ENCODE results near the gene UBE4B. TPM values are rescaled to one million over a fixed set of nuclear protein-coding genes. Genes with fewer than 3 reads are reported as not detected.

The UBE4B gene
- total and polyA plus RNA-seq, 2 of the 13 experiments (the other 11 are each of a cell fraction or from before 2014, with no cell fraction given): 15.2 to 24.8 TPM

DNA sequence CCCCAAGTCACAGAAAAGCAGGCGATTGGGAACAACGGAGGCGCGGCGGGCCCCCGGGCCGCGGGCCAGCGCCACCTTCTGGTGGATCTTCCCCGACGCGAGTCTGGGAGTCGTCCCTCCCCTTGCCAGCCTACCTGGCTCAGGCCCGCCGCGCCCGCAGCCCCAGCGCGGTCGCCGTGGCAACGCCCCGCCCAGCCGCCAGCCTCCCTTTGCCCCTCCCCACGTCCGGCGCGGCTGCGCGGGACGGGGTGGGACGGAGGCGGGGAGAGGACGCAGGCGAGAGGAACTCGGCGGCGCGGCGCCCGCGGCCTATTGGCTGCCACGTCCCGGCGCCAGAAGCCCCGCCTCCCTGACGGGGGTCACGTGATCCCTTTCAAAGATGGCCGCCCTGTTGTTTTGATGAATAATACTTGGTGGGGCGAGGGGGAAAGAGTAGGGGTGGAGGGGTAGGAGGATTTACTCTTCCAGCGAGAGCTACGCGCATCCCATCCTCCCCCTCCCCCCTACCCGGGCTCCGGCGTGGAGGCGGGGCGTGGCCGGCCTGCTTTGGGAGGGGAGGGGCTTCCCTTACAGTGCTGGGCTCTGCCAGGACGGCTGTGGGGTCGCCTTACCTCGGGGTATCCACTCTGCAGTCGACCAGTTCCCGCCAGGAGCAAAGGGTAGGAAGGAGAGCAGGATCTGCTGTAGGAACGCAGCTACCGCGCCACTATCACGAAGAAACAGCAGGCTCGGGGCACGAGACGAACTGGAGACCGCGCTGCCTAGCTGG is at the start of gene UBE4B (continued):
- TF ChIP-seq SNRNP70 (IDR thresholded peaks at IDR 0.05; ENCODE audit: low read depth, low read length) (no peak), FOXM1 (CRISPR knock-in tag; IDR thresholded peaks at IDR 0.05) (no peak), ZNF761 (CRISPR knock-in tag; conservative IDR thresholded peaks at IDR 0.05) (0 out of 2 replicates have a peak, but pooled peaks have one; percentile 19), ZNF777 (CRISPR knock-in tag; IDR thresholded peaks at IDR 0.05) (0 out of 2 replicates have a peak, but pooled peaks have one; percentile 19), MAFG (CRISPR knock-in tag; IDR thresholded peaks at IDR 0.05) (no peak), KDM5A (IDR thresholded peaks at IDR 0.05; ENCODE audit: borderline replicate concordance, low read length) (peak; percentile 88), ZNF263 (CRISPR knock-in tag; IDR thresholded peaks at IDR 0.05) (no peak), YEATS4 (CRISPR knock-in tag; IDR thresholded peaks at IDR 0.05; ENCODE audit: borderline replicate concordance) (no peak), MAF1 (CRISPR knock-in tag; IDR thresholded peaks at IDR 0.05; ENCODE audit: borderline replicate concordance) (no peak), ZSCAN12 (CRISPR knock-in tag; IDR thresholded peaks at IDR 0.05) (no peak), ZHX1 (CRISPR knock-in tag; IDR thresholded peaks at IDR 0.05; ENCODE audit: low read depth) (no peak; the same call in 1 of the 2 replicates), PRPF4 (IDR thresholded peaks at IDR 0.05; ENCODE audit: low read depth, low read length, poor library complexity, severe bottlenecking) (no peak), FOXC1 (CRISPR knock-in tag; IDR thresholded peaks at IDR 0.05; ENCODE audit: borderline replicate concordance) (peak; percentile 6; the same call in 1 of the 2 replicates), MBNL3 (CRISPR knock-in tag; conservative IDR thresholded peaks at IDR 0.05) (no peak), NFKB2 (CRISPR knock-in tag; IDR thresholded peaks at IDR 0.05; ENCODE audit: borderline replicate concordance) (0 out of 2 replicates have a peak, but pooled peaks have one; percentile 58), RAD21 (CRISPR knock-in tag; IDR thresholded peaks at IDR 0.05) (peak; percentile 95), ZNF512B (CRISPR knock-in tag; IDR thresholded peaks at IDR 0.05; ENCODE audit: borderline replicate concordance) (no peak), ZNF724P (CRISPR knock-in tag; IDR thresholded peaks at IDR 0.05; ENCODE audit: borderline replicate concordance) (0 out of 2 replicates have a peak, but pooled peaks have one; percentile 21), NFIC (IDR thresholded peaks at IDR 0.05; ENCODE audit: low read length) (no peak), MEF2D (CRISPR knock-in tag; IDR thresholded peaks at IDR 0.05) (peak; percentile 32; the same call in 1 of the 2 replicates), ZNF441 (CRISPR knock-in tag; IDR thresholded peaks at IDR 0.05; ENCODE audit: borderline replicate concordance) (no peak)
- TF ChIP-seq, protein P1, sequence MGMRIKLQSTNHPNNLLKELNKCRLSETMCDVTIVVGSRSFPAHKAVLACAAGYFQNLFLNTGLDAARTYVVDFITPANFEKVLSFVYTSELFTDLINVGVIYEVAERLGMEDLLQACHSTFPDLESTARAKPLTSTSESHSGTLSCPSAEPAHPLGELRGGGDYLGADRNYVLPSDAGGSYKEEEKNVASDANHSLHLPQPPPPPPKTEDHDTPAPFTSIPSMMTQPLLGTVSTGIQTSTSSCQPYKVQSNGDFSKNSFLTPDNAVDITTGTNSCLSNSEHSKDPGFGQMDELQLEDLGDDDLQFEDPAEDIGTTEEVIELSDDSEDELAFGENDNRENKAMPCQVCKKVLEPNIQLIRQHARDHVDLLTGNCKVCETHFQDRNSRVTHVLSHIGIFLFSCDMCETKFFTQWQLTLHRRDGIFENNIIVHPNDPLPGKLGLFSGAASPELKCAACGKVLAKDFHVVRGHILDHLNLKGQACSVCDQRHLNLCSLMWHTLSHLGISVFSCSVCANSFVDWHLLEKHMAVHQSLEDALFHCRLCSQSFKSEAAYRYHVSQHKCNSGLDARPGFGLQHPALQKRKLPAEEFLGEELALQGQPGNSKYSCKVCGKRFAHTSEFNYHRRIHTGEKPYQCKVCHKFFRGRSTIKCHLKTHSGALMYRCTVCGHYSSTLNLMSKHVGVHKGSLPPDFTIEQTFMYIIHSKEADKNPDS (CRISPR knock-in tag; IDR thresholded peaks at IDR 0.05): 0 out of 2 replicates have a peak, but pooled peaks have one; percentile 50

All from HepG2 (cell line).